ENCODE data around the gene SHB. TPM values are rescaled to one million over a fixed set of nuclear protein-coding genes. Genes with fewer than 3 reads are reported as not detected.

Gene SHB
- total RNA-seq, 1 donor from 2014 or later = 16.7 TPM

DNA sequence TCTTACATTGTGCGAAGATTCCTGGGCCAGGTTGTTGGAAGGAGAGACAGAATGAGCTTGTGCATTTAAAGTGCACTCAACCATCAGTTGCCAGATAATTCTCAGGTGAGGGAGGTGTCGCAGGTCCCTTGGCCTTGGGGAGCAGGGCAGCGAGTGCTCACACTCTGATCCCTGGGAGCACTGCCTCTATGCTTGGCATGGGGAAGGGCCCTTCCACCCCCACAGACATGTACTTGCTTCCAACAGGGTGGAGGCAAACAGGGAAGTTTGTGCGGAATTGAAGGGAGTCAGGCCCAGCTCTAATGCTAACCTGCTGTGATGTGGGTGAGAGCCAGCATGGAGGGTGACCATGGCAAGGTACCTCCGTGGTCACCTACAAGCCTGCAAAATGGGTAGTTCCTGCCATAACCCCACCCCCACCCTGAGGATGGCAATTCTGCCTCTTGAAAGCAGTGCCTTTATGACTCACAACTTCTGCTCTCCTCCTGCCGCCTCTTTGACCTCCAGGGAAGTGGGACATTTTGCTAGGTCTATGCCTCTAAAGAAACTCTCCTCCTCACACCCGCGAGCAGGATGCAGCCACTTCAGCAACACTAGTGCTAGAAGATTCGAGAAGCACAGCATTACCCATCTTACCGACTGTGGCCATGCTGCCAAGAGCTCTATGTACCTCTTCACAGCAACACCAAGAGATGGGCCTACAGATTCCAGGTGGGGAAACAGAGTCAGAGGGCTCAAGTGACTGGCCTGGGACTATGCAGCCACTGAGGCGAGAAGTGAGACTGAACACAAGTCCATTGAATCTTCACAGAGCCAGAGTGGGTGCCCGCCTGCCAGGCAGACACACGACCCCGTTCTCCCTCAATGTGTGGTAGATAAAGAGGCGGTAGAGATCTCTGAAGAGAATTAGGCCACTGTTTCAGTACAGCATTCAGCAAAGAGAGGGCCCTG lies 143.0 kb downstream of the SHB start:
- no peak for DNase-seq (ENCODE audit: extremely low spot score, unreplicated experiment)
- Mint-ChIP-seq H3K27me3 (ENCODE audit: unreplicated experiment) (no peaks in the 10 kb centered on the region), H3K9me3 (ENCODE audit: unreplicated experiment) (no peaks in the 10 kb centered on the region), H3K4me3 (ENCODE audit: unreplicated experiment) (no peak overlapping the region), H3K27ac (ENCODE audit: unreplicated experiment) (no peak overlapping the region), H3K36me3 (ENCODE audit: unreplicated experiment) (peaks cover 9% of the 10 kb centered on the region), H3K4me1 (ENCODE audit: unreplicated experiment) (peaks cover 17% of the 10 kb centered on the region)
- TF ChIP-seq, protein P1, sequence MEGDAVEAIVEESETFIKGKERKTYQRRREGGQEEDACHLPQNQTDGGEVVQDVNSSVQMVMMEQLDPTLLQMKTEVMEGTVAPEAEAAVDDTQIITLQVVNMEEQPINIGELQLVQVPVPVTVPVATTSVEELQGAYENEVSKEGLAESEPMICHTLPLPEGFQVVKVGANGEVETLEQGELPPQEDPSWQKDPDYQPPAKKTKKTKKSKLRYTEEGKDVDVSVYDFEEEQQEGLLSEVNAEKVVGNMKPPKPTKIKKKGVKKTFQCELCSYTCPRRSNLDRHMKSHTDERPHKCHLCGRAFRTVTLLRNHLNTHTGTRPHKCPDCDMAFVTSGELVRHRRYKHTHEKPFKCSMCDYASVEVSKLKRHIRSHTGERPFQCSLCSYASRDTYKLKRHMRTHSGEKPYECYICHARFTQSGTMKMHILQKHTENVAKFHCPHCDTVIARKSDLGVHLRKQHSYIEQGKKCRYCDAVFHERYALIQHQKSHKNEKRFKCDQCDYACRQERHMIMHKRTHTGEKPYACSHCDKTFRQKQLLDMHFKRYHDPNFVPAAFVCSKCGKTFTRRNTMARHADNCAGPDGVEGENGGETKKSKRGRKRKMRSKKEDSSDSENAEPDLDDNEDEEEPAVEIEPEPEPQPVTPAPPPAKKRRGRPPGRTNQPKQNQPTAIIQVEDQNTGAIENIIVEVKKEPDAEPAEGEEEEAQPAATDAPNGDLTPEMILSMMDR (IDR thresholded peaks at IDR 0.05) = no peak

DNA sequence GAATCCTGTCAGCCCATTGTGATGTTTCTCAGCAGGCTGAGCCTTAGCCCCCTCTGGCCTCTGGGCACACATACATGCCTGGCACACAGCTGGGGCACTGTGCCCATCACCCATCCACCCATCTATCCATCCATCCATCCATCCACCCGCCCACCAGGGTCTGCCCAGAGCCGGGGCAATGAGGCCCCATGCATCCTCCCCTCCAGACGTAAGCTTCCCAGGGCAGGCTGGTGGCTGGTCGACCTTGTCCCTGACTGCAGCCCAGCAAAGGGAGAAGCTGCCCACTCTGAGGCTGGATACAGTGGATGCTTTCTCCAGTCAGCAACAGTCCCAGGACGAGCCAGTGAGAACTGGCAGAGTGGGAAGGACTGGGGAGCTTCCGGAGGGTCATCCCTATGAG lies 144.0 kb downstream of the SHB start:
- H3K9me3 Mint-ChIP-seq (ENCODE audit: unreplicated experiment) = no peaks in the 10 kb centered on the region
- no peaks in the 10 kb centered on the region for H3K27me3 Mint-ChIP-seq (ENCODE audit: unreplicated experiment)
- DNase-seq (ENCODE audit: extremely low spot score, unreplicated experiment) = no peak
- no peak overlapping the region for H3K4me3 Mint-ChIP-seq (ENCODE audit: unreplicated experiment)
- H3K27ac Mint-ChIP-seq (ENCODE audit: unreplicated experiment) = no peak overlapping the region
- H3K36me3 Mint-ChIP-seq (ENCODE audit: unreplicated experiment) = peaks cover 11% of the 10 kb centered on the region
- H3K4me1 Mint-ChIP-seq (ENCODE audit: unreplicated experiment) = peaks cover 17% of the 10 kb centered on the region
- TF ChIP-seq, protein P1 (IDR thresholded peaks at IDR 0.05) = no peak

DNA sequence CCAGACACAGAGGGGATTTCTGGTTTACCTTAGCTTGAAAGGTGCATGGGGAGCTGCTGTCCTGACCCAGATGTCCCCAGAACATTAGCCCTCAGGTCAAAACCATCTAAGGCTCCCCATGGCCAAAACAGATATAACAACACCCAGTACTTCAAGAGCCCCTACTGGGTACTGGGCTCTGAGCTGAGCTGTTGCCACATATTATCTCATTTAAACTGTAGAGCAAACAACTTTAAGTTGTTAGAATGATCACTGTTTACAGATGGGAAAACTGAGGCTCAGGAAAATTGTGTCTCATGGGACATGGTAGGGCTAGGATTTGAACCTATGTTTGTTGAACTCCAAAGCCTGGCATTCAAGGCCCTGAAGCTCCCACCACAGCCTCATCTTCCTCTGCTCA lies 144.5 kb downstream of the SHB start:
- Mint-ChIP-seq H3K36me3 (ENCODE audit: unreplicated experiment) (peaks cover 7% of the 10 kb centered on the region), H3K27ac (ENCODE audit: unreplicated experiment) (no peak overlapping the region), H3K27me3 (ENCODE audit: unreplicated experiment) (no peaks in the 10 kb centered on the region), H3K9me3 (ENCODE audit: unreplicated experiment) (no peaks in the 10 kb centered on the region), H3K4me1 (ENCODE audit: unreplicated experiment) (peaks cover 17% of the 10 kb centered on the region), H3K4me3 (ENCODE audit: unreplicated experiment) (no peak overlapping the region)
- DNase-seq (ENCODE audit: extremely low spot score, unreplicated experiment) = no peak
- TF ChIP-seq, protein P1 (IDR thresholded peaks at IDR 0.05) = no peak

DNA sequence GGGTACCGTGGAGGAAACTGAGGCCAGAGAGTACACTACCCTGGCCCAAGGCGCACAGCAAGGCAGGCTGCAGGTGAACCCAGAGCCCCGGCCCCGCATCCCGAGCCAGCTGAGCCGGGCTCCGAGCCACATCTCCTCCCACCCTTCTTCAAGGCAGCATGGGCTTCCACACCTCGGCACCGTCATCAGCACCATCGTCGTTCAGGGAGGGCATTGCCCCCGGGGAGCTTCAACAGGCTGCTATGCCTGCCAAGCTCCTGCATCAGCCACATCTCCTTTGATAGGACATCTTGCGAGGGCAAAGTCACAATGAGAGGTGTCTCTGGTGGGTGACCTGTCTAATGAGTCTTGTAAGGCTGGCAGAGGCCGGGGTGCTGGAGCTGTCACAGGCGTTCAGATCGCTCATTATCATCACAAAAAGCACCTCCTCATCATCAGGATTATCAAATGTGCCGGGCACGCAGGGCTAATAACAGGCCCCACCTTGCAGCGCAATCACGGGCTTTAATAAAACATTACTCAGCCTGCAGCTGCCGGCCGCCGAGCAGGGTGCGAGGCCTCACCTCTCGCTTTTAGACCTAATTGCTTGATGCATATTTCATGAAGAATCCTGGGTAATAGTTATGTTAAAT lies 145.1 kb downstream of the SHB start:
- Mint-ChIP-seq H3K36me3 (ENCODE audit: unreplicated experiment) (peaks cover 4% of the 10 kb centered on the region), H3K27ac (ENCODE audit: unreplicated experiment) (no peak overlapping the region), H3K9me3 (ENCODE audit: unreplicated experiment) (no peaks in the 10 kb centered on the region), H3K4me3 (ENCODE audit: unreplicated experiment) (no peak overlapping the region), H3K4me1 (ENCODE audit: unreplicated experiment) (peaks cover 17% of the 10 kb centered on the region), H3K27me3 (ENCODE audit: unreplicated experiment) (no peaks in the 10 kb centered on the region)
- DNase-seq (ENCODE audit: extremely low spot score, unreplicated experiment) = no peak
- TF ChIP-seq, protein P1 (IDR thresholded peaks at IDR 0.05) = no peak

All from osteocyte (in vitro differentiated cells).